H1 (cell line): ENCODE measurements around the gene AHSP. TPM values are rescaled to one million over a fixed set of nuclear protein-coding genes. Genes with fewer than 3 reads are reported as not detected.
"Not testable (repeated sequence)": the region's sequence is repeated elsewhere in the genome, so short reads cannot be mapped to it uniquely, and the experiment has no call there.

ENCODE experiments used
- CTCF ChIA-PET: fragments of 300-600 bp; sonication (Branson Sonifier 250); formaldehyde crosslinking; loops from one replicate; lab custom pipeline; 2021; ENCODE audit not compliant: partially characterized antibody; lab: Charles Lee
- POLR2A ChIA-PET: fragments of 300-600 bp; sonication (Branson Sonifier 250); formaldehyde crosslinking; loops from one replicate; lab custom pipeline; 2021; ENCODE audit warnings: inconsistent platforms; ENCODE audit not compliant: partially characterized antibody; lab: Charles Lee
- DNase-seq, 2 experiments: peaks; one replicate each; pipeline versions ENCODE4 v3.0.0 to v3.0.0-alpha.2; 2010 to 2022; ENCODE audit warnings: low spot score in 2 of 2, low read depth in 1 of 2, mixed read lengths in 1 of 2
- FAIRE-seq: peaks from 2 replicates; lab custom pipeline; 2011; peaks lifted over from hg19 to GRCh38; lab: Jason Lieb, UNC
- H2AFZ ChIP-seq: 2 replicates; pipeline ENCODE4 v1.8.1; 2012; ENCODE audit warnings: low read length, inconsistent platforms
- H2AK5ac ChIP-seq: 2 replicates; pipeline ENCODE4 v1.6.1; 2013; ENCODE audit warnings: low read depth, low read length
- H2BK120ac ChIP-seq: replicated peaks from 2 replicates; pipeline ENCODE3; 2013; ENCODE audit warnings: low read depth, low read length, inconsistent platforms
- H2BK12ac ChIP-seq: 2 replicates; pipeline ENCODE4 v1.6.1; 2013; ENCODE audit warnings: low read depth, low read length
- H2BK15ac ChIP-seq: 2 replicates; pipeline ENCODE4 v1.6.1; 2013; ENCODE audit warnings: low read length
- H2BK20ac ChIP-seq: 2 replicates; pipeline ENCODE4 v1.6.1; 2013; ENCODE audit warnings: low read length
- H2BK5ac ChIP-seq: 2 replicates; pipeline ENCODE4 v1.6.1; 2013; ENCODE audit warnings: low read depth, low read length
- H3K14ac ChIP-seq: 2 replicates; pipeline ENCODE4 v1.6.1; 2013; ENCODE audit warnings: inconsistent platforms; ENCODE audit not compliant: insufficient read length
- H3K18ac ChIP-seq: 2 replicates; pipeline ENCODE4 v1.6.1; 2013; ENCODE audit warnings: low read length; ENCODE audit errors: extremely low read depth
- H3K23ac ChIP-seq: 2 replicates; pipeline ENCODE4 v1.6.1; 2013; ENCODE audit warnings: inconsistent platforms; ENCODE audit not compliant: insufficient read length
- H3K23me2 ChIP-seq: 2 replicates; pipeline ENCODE4 v1.6.1; 2013; ENCODE audit warnings: low read depth, low read length
- H3K27ac ChIP-seq: 2 replicates; pipeline ENCODE4 v1.6.1; 2011; ENCODE audit warnings: low read depth, low read length, inconsistent platforms
- H3K27me3 ChIP-seq, 4 experiments: replicated peaks in 1 of 4; 1 replicate in 1 of 4; 2 replicates in 3 of 4; pipeline versions ENCODE4 v1.6.1 to v1.8.1; 2011 to 2013; ENCODE audit warnings: low read length in 3 of 4, mild to moderate bottlenecking in 3 of 4, inconsistent platforms in 2 of 4, mixed read lengths in 2 of 4, moderate library complexity in 1 of 4; ENCODE audit not compliant: control insufficient read depth in 3 of 4, insufficient read depth in 3 of 4; ENCODE audit errors: extremely low read depth in 1 of 4
- H3K36me3 ChIP-seq, 4 experiments: 2 replicates each; pipeline versions ENCODE4 v1.6.1 to v1.8.1; 2011 to 2013; ENCODE audit warnings: mild to moderate bottlenecking in 4 of 4, low read length in 3 of 4, moderate library complexity in 2 of 4, control low read depth in 1 of 4, inconsistent platforms in 1 of 4; ENCODE audit not compliant: insufficient read depth in 4 of 4, control insufficient read depth in 2 of 4
- H3K4ac ChIP-seq: replicated peaks from 2 replicates; pipeline ENCODE3; 2013; ENCODE audit warnings: low read length, low read depth, mixed read lengths, inconsistent platforms; ENCODE audit not compliant: insufficient read length
- H3K4me1 ChIP-seq, 4 experiments: replicated peaks in 1 of 4; 1 replicate in 1 of 4; 2 replicates in 3 of 4; pipeline versions ENCODE4 v1.6.1 to v1.8.1; 2011 to 2013; ENCODE audit warnings: low read length in 3 of 4, inconsistent platforms in 2 of 4, mixed read lengths in 1 of 4; ENCODE audit not compliant: insufficient read depth in 4 of 4, control insufficient read depth in 3 of 4
- H3K4me2 ChIP-seq, 2 experiments: 2 replicates each; pipeline versions ENCODE4 v1.6.1 to v1.8.1; 2011 to 2013; ENCODE audit warnings: low read depth in 2 of 2, low read length in 2 of 2, control low read depth in 1 of 2, inconsistent platforms in 1 of 2, mild to moderate bottlenecking in 1 of 2; ENCODE audit not compliant: insufficient read depth in 1 of 2
- H3K4me3 ChIP-seq, 4 experiments: fragments of 200-600, 300-600 bp in 1 of 4; sonication (generic), shearing (Covaris generic), sonication (Bioruptor Twin) in 1 of 4; 2 replicates each; pipeline versions ENCODE4 v1.5.1 to v1.8.1; 2011 to 2016; ENCODE audit warnings: low read length in 4 of 4, low read depth in 3 of 4, control low read depth in 2 of 4, inconsistent platforms in 2 of 4, mild to moderate bottlenecking in 2 of 4, mixed read lengths in 1 of 4, moderate library complexity in 1 of 4; ENCODE audit not compliant: insufficient read depth in 2 of 4; ENCODE audit errors: extremely low read depth in 1 of 4
- H3K56ac ChIP-seq: replicated peaks from 2 replicates; pipeline ENCODE3; 2013; ENCODE audit warnings: low read depth, mild to moderate bottlenecking, mixed read lengths, low read length, inconsistent platforms; ENCODE audit not compliant: insufficient read length
- H3K79me1 ChIP-seq: 2 replicates; pipeline ENCODE4 v1.6.1; 2013; ENCODE audit warnings: low read depth, low read length, control low read depth
- H3K79me2 ChIP-seq, 2 experiments: 2 replicates each; pipeline versions ENCODE4 v1.6.1 to v1.8.1; 2012 to 2013; ENCODE audit warnings: low read length in 2 of 2, mild to moderate bottlenecking in 2 of 2, inconsistent platforms in 1 of 2; ENCODE audit not compliant: insufficient read depth in 2 of 2, control insufficient read depth in 1 of 2
- H3K9ac ChIP-seq, 4 experiments: replicated peaks in 1 of 4; 1 replicate in 1 of 4; 2 replicates in 3 of 4; pipeline versions ENCODE4 v1.6.1 to v1.8.1; 2011 to 2013; ENCODE audit warnings: low read depth in 3 of 4, low read length in 3 of 4, control low read depth in 2 of 4, mild to moderate bottlenecking in 2 of 4, moderate library complexity in 2 of 4, inconsistent platforms in 1 of 4; ENCODE audit errors: extremely low read depth in 1 of 4
- H3K9me3 ChIP-seq, 2 experiments: 2 replicates each; pipeline versions ENCODE4 v1.6.1 to v1.8.1; 2012 to 2013; ENCODE audit warnings: mild to moderate bottlenecking in 2 of 2, moderate library complexity in 2 of 2, control low read depth in 1 of 2, inconsistent platforms in 1 of 2, low read depth in 1 of 2, low read length in 1 of 2, mixed read lengths in 1 of 2; ENCODE audit not compliant: insufficient read depth in 2 of 2
- H4K20me1 ChIP-seq, 2 experiments: replicated peaks in 1 of 2; 2 replicates each; pipeline versions ENCODE3 to v1.8.1; 2011 to 2013; ENCODE audit warnings: inconsistent platforms in 2 of 2, low read length in 2 of 2, mild to moderate bottlenecking in 1 of 2; ENCODE audit not compliant: insufficient read depth in 2 of 2, control insufficient read depth in 1 of 2
- H4K5ac ChIP-seq: 2 replicates; pipeline ENCODE4 v1.6.1; 2013; ENCODE audit warnings: low read length, low read depth, mixed read lengths, inconsistent platforms; ENCODE audit not compliant: insufficient read length
- H4K8ac ChIP-seq: 2 replicates; pipeline ENCODE4 v1.8.0; 2013; ENCODE audit warnings: mild to moderate bottlenecking, moderate library complexity, low read length, inconsistent platforms; ENCODE audit not compliant: insufficient read depth; ENCODE audit errors: extremely low read depth
- H4K91ac ChIP-seq: replicated peaks from 2 replicates; pipeline ENCODE3; 2013; ENCODE audit warnings: low read length, mixed read lengths, inconsistent platforms; ENCODE audit not compliant: insufficient read length
- WGBS, 2 experiments: shearing (Covaris generic) in 1 of 2; methylation state at CpG; one replicate each; pipeline versions ENCODE4 v1.1.6 to v1.1.7; 2013 to 2015; ENCODE audit warnings: low lambda C conversion rate in 2 of 2, mixed read lengths in 2 of 2, inconsistent platforms in 1 of 2, low coverage in 1 of 2, missing lambda C conversion rate in 1 of 2; ENCODE audit not compliant: insufficient replicate concordance in 2 of 2, insufficient coverage in 1 of 2, insufficient read length in 1 of 2; ENCODE audit errors: extremely low coverage in 1 of 2, missing lambda C conversion rate in 1 of 2; 5-methylcytosine and 5-hydroxymethylcytosine counted together
- polyA plus RNA-seq, 7 experiments: library from polyadenylated mRNA; depleted of rRNA in 3 of 7; stranded (reverse) in 5 of 7; unstranded in 2 of 7; fragments of >200 nt in 5 of 7; fragments of 200-250 nt in 2 of 7; gene quantifications; 1 replicate in 5 of 7; 2 replicates in 1 of 7; 4 replicates in 1 of 7; pipeline versions ENCODE4 v1.2.1 to v1.2.3, GENCODE V29; 2011 to 2013; ENCODE audit warnings: missing spikeins in 2 of 7, mixed read lengths in 2 of 7
- total RNA-seq: library from RNA; stranded (reverse); fragmentation: NEBNext Ultra II Directional; extraction: Animal tissue kit (Norgen Biotek cat#: 25700); gene quantifications from 2 replicates; pipeline ENCODE4 v1.2.1, GENCODE V29; 2021

Gene AHSP
- total and polyA plus RNA-seq, 2 of the 8 experiments (the other 6 are each of a cell fraction or from before 2014, with no cell fraction given) = 0.91 to 15.3 TPM

DNA sequence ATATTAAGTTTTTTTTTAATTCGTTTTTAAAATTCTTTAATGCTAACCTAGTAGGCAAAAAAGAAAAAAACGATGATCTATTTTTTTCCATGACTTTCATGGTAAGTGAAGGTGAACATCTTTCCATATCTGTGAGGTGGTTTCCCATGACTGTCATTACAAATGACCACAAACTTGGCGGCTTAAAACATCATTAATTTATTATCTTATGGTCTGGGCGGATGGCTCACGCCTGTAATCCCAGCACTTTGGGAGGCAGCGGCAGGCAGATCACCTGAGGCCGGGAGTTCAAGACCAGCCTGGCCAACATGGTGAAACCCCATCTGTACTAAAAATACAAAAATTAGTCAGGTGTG is 10.5 kb downstream of the AHSP start:
- POLR2A ChIA-PET = interaction anchor here (1.4 kb wide), 1 partner anchor 30 kb away, joined by 5 read pairs; the partner anchor contains the start of gene RUSF1
- H2AFZ ChIP-seq, H3K4ac ChIP-seq, H2AK5ac ChIP-seq, H3K4me1 ChIP-seq, H2BK12ac ChIP-seq, H4K5ac ChIP-seq, H3K4me3 ChIP-seq, H3K9ac ChIP-seq, H2BK5ac ChIP-seq, H3K56ac ChIP-seq, H3K36me3 ChIP-seq, H2BK20ac ChIP-seq, H4K8ac ChIP-seq, FAIRE-seq, H3K27me3 ChIP-seq, CTCF ChIA-PET, H2BK120ac ChIP-seq, H4K91ac ChIP-seq, H3K14ac ChIP-seq, H2BK15ac ChIP-seq, DNase-seq, H3K27ac ChIP-seq, H3K18ac ChIP-seq, H4K20me1 ChIP-seq, H3K23me2 ChIP-seq, H3K79me2 ChIP-seq, H3K79me1 ChIP-seq, H3K23ac ChIP-seq: not testable (repeated sequence)
- peaks cover 19 to 23% of the 10 kb centered on the region in 2 experiments for H3K9me3 ChIP-seq
- WGBS, 2 experiments = 78% methylated on average over 7 of the region's 7 CpGs; no CpG with 5 or more reads in 1 of the 2 experiments
- H3K4me2 ChIP-seq = peak overlapping the region in 1 of 2 experiments; percentile 39; a peak in 1 of 4 replicates

DNA sequence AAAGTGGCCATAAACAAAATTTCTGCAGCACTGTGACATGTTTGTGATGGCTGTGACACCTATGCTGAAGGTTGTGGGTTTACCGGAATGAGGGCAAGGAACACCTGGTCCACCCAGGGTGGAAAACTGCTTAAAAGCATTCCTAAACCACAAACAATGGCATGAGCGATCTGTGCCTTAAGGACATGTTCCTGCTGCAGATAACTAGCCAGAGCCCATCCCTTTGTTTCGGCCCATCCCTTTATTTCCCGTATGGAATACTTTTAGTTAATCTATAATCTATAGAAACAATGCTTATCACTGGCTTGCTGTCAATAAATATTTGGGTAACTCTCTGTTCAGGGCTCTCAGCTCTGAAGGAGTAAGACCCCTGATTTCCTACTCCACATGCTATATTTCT is 12.1 kb downstream of the AHSP start:
- H3K14ac ChIP-seq, H3K4me3 ChIP-seq, H3K4me2 ChIP-seq, H4K5ac ChIP-seq, H3K18ac ChIP-seq, H3K79me2 ChIP-seq, DNase-seq, H2AK5ac ChIP-seq, H2BK12ac ChIP-seq, H3K27ac ChIP-seq, H3K4ac ChIP-seq, H2BK20ac ChIP-seq, H3K9ac ChIP-seq, H3K4me1 ChIP-seq, H4K20me1 ChIP-seq, FAIRE-seq, H3K23ac ChIP-seq, H3K56ac ChIP-seq, H2BK5ac ChIP-seq, CTCF ChIA-PET, H4K91ac ChIP-seq, H3K79me1 ChIP-seq, H3K27me3 ChIP-seq, POLR2A ChIA-PET, H4K8ac ChIP-seq, H2BK15ac ChIP-seq, H3K36me3 ChIP-seq, H3K23me2 ChIP-seq, H2AFZ ChIP-seq, H2BK120ac ChIP-seq: not testable (repeated sequence)
- WGBS, 2 experiments = 71% methylated on average over 4 of the region's 4 CpGs; no CpG with 5 or more reads in 1 of the 2 experiments
- peaks cover 28 to 31% of the 10 kb centered on the region in 2 experiments for H3K9me3 ChIP-seq
